ENCODE measurements around the gene CCBE1.

CCBE1 gene

DNA sequence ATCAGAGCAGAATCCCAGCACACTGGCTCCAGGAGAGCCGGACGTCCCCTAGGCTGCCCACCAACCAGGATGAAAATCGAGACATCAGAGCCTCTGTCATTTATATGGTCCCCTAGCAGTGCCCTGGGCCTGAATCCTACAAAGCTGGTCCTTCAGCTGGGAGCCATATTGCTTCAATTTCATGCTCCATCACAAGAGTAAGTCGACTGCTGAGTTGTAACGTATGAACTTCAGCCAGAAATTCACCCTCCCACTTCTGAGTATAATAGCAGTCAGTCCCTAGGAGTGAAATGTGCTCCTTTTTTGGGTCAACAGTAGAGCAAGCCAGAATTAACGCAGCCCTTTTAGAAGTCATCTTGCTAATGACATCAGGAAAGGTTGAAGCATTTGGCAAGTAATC, 126.4 kb downstream of the CCBE1 start:
- TF ChIP-seq TAF1 (IDR thresholded peaks at IDR 0.05; ENCODE audit: borderline replicate concordance, insufficient read depth, low read length) (no peak), FOXP2 (optimal IDR thresholded peaks at IDR 0.05; ENCODE audit: borderline replicate concordance, extremely low read depth, extremely low read length, insufficient read depth) (no peak), POLR2AphosphoS5 (IDR thresholded peaks at IDR 0.05; ENCODE audit: low read depth, low read length) (no peak), SIN3A (IDR thresholded peaks at IDR 0.05; ENCODE audit: borderline replicate concordance, insufficient read depth, low read length) (no peak)
- TF ChIP-seq, protein P1, sequence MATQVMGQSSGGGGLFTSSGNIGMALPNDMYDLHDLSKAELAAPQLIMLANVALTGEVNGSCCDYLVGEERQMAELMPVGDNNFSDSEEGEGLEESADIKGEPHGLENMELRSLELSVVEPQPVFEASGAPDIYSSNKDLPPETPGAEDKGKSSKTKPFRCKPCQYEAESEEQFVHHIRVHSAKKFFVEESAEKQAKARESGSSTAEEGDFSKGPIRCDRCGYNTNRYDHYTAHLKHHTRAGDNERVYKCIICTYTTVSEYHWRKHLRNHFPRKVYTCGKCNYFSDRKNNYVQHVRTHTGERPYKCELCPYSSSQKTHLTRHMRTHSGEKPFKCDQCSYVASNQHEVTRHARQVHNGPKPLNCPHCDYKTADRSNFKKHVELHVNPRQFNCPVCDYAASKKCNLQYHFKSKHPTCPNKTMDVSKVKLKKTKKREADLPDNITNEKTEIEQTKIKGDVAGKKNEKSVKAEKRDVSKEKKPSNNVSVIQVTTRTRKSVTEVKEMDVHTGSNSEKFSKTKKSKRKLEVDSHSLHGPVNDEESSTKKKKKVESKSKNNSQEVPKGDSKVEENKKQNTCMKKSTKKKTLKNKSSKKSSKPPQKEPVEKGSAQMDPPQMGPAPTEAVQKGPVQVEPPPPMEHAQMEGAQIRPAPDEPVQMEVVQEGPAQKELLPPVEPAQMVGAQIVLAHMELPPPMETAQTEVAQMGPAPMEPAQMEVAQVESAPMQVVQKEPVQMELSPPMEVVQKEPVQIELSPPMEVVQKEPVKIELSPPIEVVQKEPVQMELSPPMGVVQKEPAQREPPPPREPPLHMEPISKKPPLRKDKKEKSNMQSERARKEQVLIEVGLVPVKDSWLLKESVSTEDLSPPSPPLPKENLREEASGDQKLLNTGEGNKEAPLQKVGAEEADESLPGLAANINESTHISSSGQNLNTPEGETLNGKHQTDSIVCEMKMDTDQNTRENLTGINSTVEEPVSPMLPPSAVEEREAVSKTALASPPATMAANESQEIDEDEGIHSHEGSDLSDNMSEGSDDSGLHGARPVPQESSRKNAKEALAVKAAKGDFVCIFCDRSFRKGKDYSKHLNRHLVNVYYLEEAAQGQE (IDR thresholded peaks at IDR 0.05; ENCODE audit: insufficient read depth in 1 of 2, low read depth in 2 of 2, low read length in 2 of 2) = no peak

DNA sequence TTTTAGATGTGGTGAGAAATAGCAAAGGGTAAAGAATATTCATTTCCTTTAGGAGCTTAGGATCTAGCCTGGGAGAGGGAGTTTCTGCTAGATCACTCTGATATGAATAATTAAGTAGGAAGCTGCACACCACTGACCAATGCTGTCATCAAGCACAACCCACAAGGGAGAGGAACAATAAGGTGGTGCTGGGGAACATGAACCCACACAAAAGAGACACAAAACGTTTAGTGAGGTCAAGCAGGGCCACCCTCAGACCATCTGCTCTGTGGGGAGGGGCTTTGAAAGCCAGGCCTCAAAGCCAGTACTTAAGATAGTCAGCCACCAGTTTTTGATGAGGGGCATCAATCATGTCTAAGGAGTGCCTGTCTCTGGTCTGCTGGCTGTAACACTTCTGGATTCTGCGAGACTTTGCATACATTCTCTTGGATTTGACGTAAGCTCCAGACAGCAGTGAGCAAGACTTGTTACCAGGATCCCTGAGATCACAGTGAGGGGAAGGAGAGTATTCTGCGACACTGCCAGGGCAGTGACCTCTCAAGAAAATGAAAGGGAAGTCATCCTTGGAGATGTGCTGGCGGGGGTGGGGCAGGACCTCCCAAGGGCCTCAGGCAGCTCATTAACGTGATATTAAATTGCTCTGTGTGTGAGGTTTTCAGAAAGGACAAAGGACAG, 127.0 kb downstream of the CCBE1 start:
- no peak for TF ChIP-seq FOXP2 (optimal IDR thresholded peaks at IDR 0.05; ENCODE audit: borderline replicate concordance, extremely low read depth, extremely low read length, insufficient read depth)
- TF ChIP-seq POLR2AphosphoS5 (IDR thresholded peaks at IDR 0.05; ENCODE audit: low read depth, low read length) = no peak
- TF ChIP-seq SIN3A (IDR thresholded peaks at IDR 0.05; ENCODE audit: borderline replicate concordance, insufficient read depth, low read length) = no peak
- no peak for TF ChIP-seq TAF1 (IDR thresholded peaks at IDR 0.05; ENCODE audit: borderline replicate concordance, insufficient read depth, low read length)
- TF ChIP-seq, protein P1 (IDR thresholded peaks at IDR 0.05; ENCODE audit: insufficient read depth in 1 of 2, low read depth in 2 of 2, low read length in 2 of 2) = no peak

DNA sequence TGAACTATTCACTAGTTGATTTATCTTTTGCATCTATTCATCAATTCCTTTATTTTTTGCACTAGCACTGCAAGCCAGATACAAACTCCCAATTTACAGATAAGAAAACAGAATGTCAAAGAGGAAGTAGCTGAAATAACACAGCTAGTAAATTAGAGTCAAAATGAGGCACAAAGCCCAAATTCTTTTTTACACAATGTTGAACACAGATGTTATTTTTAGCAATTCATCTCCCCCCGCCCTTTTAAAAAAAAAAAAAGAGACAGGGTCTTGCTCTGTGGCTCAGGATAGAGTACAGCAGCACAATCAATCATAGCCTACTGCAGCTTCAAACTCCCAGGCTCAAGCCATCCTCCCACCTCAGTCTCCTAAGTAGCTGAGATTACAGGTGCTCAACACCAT, 127.8 kb downstream of the CCBE1 start:
- no peak for TF ChIP-seq SIN3A (IDR thresholded peaks at IDR 0.05; ENCODE audit: borderline replicate concordance, insufficient read depth, low read length)
- TF ChIP-seq, protein P1 (IDR thresholded peaks at IDR 0.05; ENCODE audit: insufficient read depth in 1 of 2, low read depth in 2 of 2, low read length in 2 of 2) = no peak

DNA sequence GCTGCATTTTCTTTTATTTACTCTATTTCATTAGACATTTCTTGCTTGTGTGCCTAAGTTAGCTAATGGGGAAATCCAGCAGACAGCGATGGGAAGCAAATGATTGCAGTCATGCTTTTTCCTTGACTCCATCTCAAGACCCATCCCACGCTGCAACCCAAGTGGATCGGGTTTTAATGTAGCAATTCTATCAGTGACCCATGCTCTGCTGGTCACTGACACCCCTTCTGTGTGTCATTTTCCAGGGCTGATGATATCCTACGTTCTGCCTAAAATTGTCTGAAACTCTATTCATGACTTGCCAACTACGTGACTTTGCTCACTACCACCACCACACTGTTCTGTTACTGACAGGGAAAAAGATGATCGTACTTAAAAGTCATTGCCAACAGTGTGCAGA, 129.8 kb downstream of the CCBE1 start:
- TF ChIP-seq FOXP2 (optimal IDR thresholded peaks at IDR 0.05; ENCODE audit: borderline replicate concordance, extremely low read depth, extremely low read length, insufficient read depth) = no peak
- TF ChIP-seq, protein P1 (IDR thresholded peaks at IDR 0.05; ENCODE audit: insufficient read depth in 1 of 2, low read depth in 2 of 2, low read length in 2 of 2) = no peak
- TF ChIP-seq POLR2AphosphoS5 (IDR thresholded peaks at IDR 0.05; ENCODE audit: low read depth, low read length) = no peak
- TF ChIP-seq TAF1 (IDR thresholded peaks at IDR 0.05; ENCODE audit: borderline replicate concordance, insufficient read depth, low read length) = no peak
- no peak for TF ChIP-seq SIN3A (IDR thresholded peaks at IDR 0.05; ENCODE audit: borderline replicate concordance, insufficient read depth, low read length)

DNA sequence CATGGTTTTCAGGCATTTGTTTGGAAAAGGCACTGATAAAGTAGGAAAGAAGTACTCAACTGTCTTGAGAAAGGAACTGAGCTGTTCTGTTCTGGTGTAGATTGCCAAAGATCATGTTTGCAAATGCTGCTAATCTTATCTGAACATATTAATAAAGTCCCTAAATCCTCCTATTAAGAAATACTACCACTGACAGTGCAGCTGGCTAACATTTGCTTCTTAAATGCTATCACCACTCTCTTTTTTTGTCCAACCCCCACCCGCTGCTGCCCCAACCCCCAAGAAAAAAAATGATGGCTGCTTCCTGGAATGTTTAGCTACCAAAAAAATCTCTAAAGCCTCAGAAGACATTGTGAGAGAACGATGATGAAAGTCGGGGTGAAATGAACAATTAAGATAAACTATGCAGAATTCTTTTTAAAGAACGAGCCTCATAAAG, 130.7 kb downstream of the CCBE1 start:
- TF ChIP-seq POLR2AphosphoS5 (IDR thresholded peaks at IDR 0.05; ENCODE audit: low read depth, low read length) = no peak

All from PFSK-1 (cell line).